Immature natural killer cell (primary cell): Measurements from ENCODE around the gene RBM46. TPM values are rescaled to one million over a fixed set of nuclear protein-coding genes. Genes with fewer than 3 reads are reported as not detected.

Experiments used
- DNase-seq, 3 donors: peaks; one replicate each; pipeline ENCODE4 v3.0.0; 2022; ENCODE audit warnings: mixed read lengths in 1 of 3
- H3K27ac Mint-ChIP-seq, 6 donors: one replicate each; pipeline ENCODE4 v1.8.0; 2020; ENCODE audit warnings: mixed read lengths in 6 of 6, mild to moderate bottlenecking in 5 of 6, inconsistent platforms in 4 of 6, moderate library complexity in 3 of 6
- H3K27me3 Mint-ChIP-seq, 3 donors: one replicate each; pipeline ENCODE4 v1.8.0; 2020 to 2021; ENCODE audit warnings: low read depth in 3 of 3, mild to moderate bottlenecking in 3 of 3, mixed read lengths in 3 of 3, moderate library complexity in 3 of 3, inconsistent platforms in 1 of 3
- H3K36me3 Mint-ChIP-seq, 3 donors: one replicate each; pipeline ENCODE4 v1.8.0; 2020; ENCODE audit warnings: mixed read lengths in 3 of 3, inconsistent platforms in 2 of 3, mild to moderate bottlenecking in 2 of 3
- H3K4me1 Mint-ChIP-seq, 2 donors: one replicate each; pipeline ENCODE4 v1.8.0; 2020; ENCODE audit warnings: inconsistent platforms in 2 of 2, mild to moderate bottlenecking in 2 of 2, mixed read lengths in 2 of 2, moderate library complexity in 1 of 2
- H3K4me3 Mint-ChIP-seq, 5 donors: one replicate each; pipeline ENCODE4 v1.8.0; 2020; ENCODE audit warnings: mild to moderate bottlenecking in 5 of 5, mixed read lengths in 5 of 5, inconsistent platforms in 3 of 5, moderate library complexity in 3 of 5
- H3K9me3 Mint-ChIP-seq, 6 donors: one replicate each; pipeline ENCODE4 v1.8.0; 2020; ENCODE audit warnings: mild to moderate bottlenecking in 6 of 6, mixed read lengths in 6 of 6, inconsistent platforms in 4 of 6, moderate library complexity in 3 of 6
- polyA plus RNA-seq, 3 donors: library from polyadenylated mRNA; unstranded; fragments of 300-500 nt; fragmentation: Illumina TruSeq; gene quantifications; one replicate each; pipeline ENCODE4 v1.2.3, GENCODE V29; 2021

RBM46 gene, protein sequence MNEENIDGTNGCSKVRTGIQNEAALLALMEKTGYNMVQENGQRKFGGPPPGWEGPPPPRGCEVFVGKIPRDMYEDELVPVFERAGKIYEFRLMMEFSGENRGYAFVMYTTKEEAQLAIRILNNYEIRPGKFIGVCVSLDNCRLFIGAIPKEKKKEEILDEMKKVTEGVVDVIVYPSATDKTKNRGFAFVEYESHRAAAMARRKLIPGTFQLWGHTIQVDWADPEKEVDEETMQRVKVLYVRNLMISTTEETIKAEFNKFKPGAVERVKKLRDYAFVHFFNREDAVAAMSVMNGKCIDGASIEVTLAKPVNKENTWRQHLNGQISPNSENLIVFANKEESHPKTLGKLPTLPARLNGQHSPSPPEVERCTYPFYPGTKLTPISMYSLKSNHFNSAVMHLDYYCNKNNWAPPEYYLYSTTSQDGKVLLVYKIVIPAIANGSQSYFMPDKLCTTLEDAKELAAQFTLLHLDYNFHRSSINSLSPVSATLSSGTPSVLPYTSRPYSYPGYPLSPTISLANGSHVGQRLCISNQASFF
- polyA plus RNA-seq: not detected

DNA sequence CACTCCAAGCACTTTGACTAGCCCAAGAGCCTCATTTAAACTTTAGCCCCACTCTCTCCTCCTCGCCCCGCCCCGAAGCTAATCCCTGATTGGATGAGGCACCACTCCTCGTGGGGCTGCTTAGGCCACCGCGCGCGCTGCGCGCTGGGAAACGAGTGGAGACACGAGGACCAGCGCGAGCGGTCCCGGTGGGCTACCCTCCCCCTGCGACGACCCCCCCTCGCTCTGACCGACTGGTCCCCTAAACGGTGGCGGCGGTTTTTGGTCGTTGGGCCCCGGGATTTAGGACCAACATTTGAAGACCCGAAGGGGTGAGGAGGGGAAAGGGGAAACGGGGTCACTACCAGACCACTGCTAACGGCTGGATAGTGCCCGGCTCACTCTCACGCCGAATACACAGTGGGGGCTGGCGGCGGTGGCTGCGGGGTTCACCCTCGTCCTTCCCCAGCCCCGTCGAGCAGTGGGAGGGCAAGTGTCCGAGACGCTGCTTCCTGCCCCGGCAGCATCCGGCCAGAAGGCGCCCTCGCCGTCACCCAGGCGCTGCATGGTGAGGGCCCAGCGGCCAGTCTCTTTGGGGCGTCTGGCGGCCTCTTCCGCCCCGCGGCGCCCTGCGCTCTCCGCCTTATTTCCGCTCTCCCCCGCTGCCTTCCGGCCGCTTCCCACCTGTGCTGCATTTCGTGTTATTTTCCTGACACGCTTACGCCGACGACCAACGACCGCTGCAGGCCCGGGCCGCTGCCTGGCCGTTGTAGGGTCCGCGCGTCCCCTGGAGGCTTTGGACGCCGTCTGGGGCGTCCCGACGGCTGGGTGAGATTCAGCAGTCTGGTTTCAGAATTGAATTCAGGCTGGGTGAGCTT, at the start of gene RBM46:
RBM46 (plus strand) TSS at position 147 of the 857 bp plus-strand sequence. CDS start 15,481 bp downstream, outside the sequence.
- Mint-ChIP-seq H3K4me1 (no peaks in the 10 kb centered on the region), H3K27ac (no peak within 1 kb of the TSS), H3K27me3 (peaks cover 0 to 1% (median 0%) of the 10 kb centered on the region in 3 donors), H3K36me3 (no peaks in the 10 kb centered on the region), H3K9me3 (peaks cover 0 to 6% (median 0%) of the 10 kb centered on the region in 6 donors), H3K4me3 (no peak within 1 kb of the TSS)
- DNase-seq: no peak

GRCh38 chr4:154731756-154732155, 49.3 kb upstream of the RBM46 start:
- no peaks in the 10 kb centered on the region for H3K4me1 Mint-ChIP-seq
- H3K27ac Mint-ChIP-seq: no peak overlapping the region
- peaks cover 0 to 4% (median 3%) of the 10 kb centered on the region in 3 donors for H3K27me3 Mint-ChIP-seq

DNA sequence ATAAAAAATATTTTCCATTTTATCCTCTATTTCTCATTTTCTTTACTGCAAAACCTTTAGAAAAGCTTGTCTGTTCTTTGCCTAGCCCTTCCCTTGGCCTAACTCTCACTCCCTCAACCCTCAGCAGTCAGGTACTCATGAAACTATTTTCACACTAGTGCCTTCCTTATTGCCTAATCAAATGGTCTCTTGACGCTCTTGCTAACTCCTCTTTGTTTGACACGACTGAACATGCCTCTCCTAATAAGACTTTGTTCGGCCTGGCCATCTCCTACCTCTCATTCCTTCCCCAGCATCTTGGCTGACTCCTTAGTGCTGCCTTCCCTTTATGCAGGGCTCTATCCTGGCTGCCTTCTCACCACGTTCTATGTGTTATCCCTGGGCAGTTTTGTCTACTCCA, 48.4 kb upstream of the RBM46 start:
- H3K9me3 Mint-ChIP-seq: peaks cover 0 to 14% (median 3%) of the 10 kb centered on the region in 6 donors
- no peak overlapping the region for H3K4me3 Mint-ChIP-seq
- no peak for DNase-seq
- H3K27ac Mint-ChIP-seq: no peak overlapping the region
- H3K4me1 Mint-ChIP-seq: no peaks in the 10 kb centered on the region
- no peaks in the 10 kb centered on the region for H3K36me3 Mint-ChIP-seq
- peaks cover 0 to 4% (median 3%) of the 10 kb centered on the region in 3 donors for H3K27me3 Mint-ChIP-seq

More at GRCh38 chr4:154731756-154732155, 49.3 kb upstream of the RBM46 start:
- Mint-ChIP-seq H3K4me3 (no peak overlapping the region), H3K36me3 (no peaks in the 10 kb centered on the region), H3K9me3 (peaks cover 0 to 14% (median under 1%) of the 10 kb centered on the region in 6 donors)
- DNase-seq: no peak

GRCh38 chr4:154736770-154737169, 44.3 kb upstream of the RBM46 start:
- H3K9me3 Mint-ChIP-seq: peaks cover 0 to 20% (median 2%) of the 10 kb centered on the region in 6 donors
- H3K4me1 Mint-ChIP-seq: no peaks in the 10 kb centered on the region
- peaks cover 2 to 7% (median 4%) of the 10 kb centered on the region in 3 donors for H3K27me3 Mint-ChIP-seq

GRCh38 chr4:154738426-154738825, 42.6 kb upstream of the RBM46 start:
- Mint-ChIP-seq H3K27me3 (peaks cover 4 to 9% (median 7%) of the 10 kb centered on the region in 3 donors), H3K4me1 (peaks cover under 1 to 2% of the 10 kb centered on the region in 2 donors), H3K9me3 (peaks cover 0 to 14% (median 2%) of the 10 kb centered on the region in 6 donors), H3K27ac (no peak overlapping the region), H3K4me3 (no peak overlapping the region), H3K36me3 (no peaks in the 10 kb centered on the region)
- DNase-seq: no peak

More at GRCh38 chr4:154736770-154737169, 44.3 kb upstream of the RBM46 start:
- Mint-ChIP-seq H3K4me3 (no peak overlapping the region), H3K36me3 (no peaks in the 10 kb centered on the region), H3K27ac (no peak overlapping the region)
- no peak for DNase-seq

DNA sequence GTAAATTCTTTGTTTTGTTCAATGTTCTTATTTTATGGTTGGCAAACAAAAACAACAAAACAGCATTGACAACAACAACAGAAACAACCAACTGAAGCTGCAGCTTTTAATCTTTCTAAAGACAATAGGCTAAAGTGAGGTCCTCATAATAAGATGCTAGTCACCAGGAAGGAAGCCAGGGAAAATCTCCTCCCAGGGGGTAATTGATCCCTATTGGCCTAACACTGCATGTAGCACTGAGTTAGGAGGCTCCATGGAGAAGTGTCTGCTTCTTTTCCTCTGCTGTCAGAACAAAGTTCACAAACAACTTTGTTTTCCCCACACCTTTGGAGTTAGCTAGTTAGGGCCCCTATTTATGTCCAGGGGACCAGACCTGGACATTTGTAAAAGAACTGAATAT, 42.0 kb upstream of the RBM46 start:
- Mint-ChIP-seq H3K9me3 (peaks cover 0 to 7% (median 3%) of the 10 kb centered on the region in 6 donors), H3K36me3 (no peaks in the 10 kb centered on the region), H3K4me1 (peaks cover 4 to 7% of the 10 kb centered on the region in 2 donors), H3K27me3 (peaks cover 5 to 10% (median 9%) of the 10 kb centered on the region in 3 donors), H3K27ac (no peak overlapping the region), H3K4me3 (no peak overlapping the region)
- DNase-seq: no peak

DNA sequence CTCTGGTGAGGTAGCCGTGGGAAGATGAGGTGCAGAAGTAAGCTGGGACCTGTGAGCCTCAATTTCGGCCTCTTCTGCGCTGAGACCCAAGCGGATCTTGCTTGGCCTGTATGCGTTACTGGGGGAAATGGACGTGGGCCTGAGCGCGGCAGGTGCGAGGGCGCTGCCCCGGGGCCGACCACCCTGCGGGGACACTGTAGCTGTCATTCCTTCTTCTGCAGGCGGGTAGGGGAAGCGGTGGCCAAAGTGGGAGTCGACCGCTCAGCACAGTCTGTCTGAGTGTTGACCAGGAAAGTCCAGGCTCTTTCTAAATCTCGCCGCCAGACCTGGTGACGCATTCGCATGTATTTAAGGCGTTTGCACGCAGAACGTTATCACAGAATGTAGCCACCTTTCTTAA, 40.6 kb upstream of the RBM46 start:
- no peak overlapping the region for H3K27ac Mint-ChIP-seq
- no peaks in the 10 kb centered on the region for H3K36me3 Mint-ChIP-seq
- peaks cover 9 to 16% (median 10%) of the 10 kb centered on the region in 3 donors for H3K27me3 Mint-ChIP-seq
- H3K4me3 Mint-ChIP-seq: no peak overlapping the region
- no peak for DNase-seq
- H3K9me3 Mint-ChIP-seq: peaks cover 0 to 8% (median 5%) of the 10 kb centered on the region in 6 donors
- H3K4me1 Mint-ChIP-seq: peaks cover 7 to 10% of the 10 kb centered on the region in 2 donors

DNA sequence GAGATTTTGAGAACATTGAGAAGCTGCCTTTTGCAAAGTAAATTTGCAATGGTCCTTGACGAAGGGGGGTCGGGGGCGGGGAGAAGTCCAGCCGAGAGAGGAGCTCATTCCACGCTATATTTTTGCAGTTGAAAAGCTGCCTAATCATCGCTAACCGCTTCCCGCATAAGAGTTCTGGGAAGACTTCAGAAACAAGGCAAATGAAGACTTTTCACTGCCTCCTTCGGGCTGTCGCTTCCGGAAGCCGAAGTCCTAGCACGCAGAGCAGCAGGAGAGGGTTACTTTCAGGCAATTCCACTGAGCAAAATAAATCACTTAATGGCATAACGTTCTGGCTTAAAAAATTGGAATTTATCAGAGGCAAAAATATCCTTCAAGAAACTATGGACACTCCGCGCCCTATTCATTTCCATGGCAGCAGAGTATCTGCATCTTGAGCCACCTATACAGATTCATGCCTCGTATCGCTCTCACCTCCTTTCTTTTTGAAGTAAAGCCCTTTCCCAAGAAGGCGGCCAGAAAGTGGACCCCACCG, 39.9 kb upstream of the RBM46 start:
- Mint-ChIP-seq H3K27me3 (peaks cover 9 to 16% (median 10%) of the 10 kb centered on the region in 3 donors), H3K27ac (no peak overlapping the region), H3K36me3 (no peaks in the 10 kb centered on the region), H3K4me1 (peaks cover 7 to 10% of the 10 kb centered on the region in 2 donors), H3K9me3 (peaks cover 0 to 11% (median 5%) of the 10 kb centered on the region in 6 donors), H3K4me3 (no peak overlapping the region)
- DNase-seq: no peak

GRCh38 chr4:154741922-154742850, 38.9 kb upstream of the RBM46 start:
- Mint-ChIP-seq H3K9me3 (peaks cover 0 to 11% (median 3%) of the 10 kb centered on the region in 6 donors), H3K4me1 (peaks cover 7 to 10% of the 10 kb centered on the region in 2 donors), H3K4me3 (peak overlapping the region in 1 of 5 donors; percentile 5), H3K27me3 (peaks cover 9 to 16% (median 10%) of the 10 kb centered on the region in 3 donors), H3K36me3 (no peaks in the 10 kb centered on the region), H3K27ac (no peak overlapping the region)
- DNase-seq: no peak

GRCh38 chr4:154743683-154744340, 37.3 kb upstream of the RBM46 start, which contains the start of gene LRAT:
Gene LRAT (plus strand): TSS chr4:154744000. CDS start chr4:154744327, 327 bp downstream.
- DNase-seq: no peak
- peaks cover 0 to 11% (median 3%) of the 10 kb centered on the region in 6 donors for H3K9me3 Mint-ChIP-seq
- no peak within 1 kb of the TSS for H3K27ac Mint-ChIP-seq
- H3K36me3 Mint-ChIP-seq: no peaks in the 10 kb centered on the region
- peaks cover 7 to 10% of the 10 kb centered on the region in 2 donors for H3K4me1 Mint-ChIP-seq
- peak within 1 kb of the TSS; percentile 73 to 83 (median 77) for H3K4me3 Mint-ChIP-seq
- H3K27me3 Mint-ChIP-seq: peaks cover 10 to 16% (median 15%) of the 10 kb centered on the region in 3 donors

DNA sequence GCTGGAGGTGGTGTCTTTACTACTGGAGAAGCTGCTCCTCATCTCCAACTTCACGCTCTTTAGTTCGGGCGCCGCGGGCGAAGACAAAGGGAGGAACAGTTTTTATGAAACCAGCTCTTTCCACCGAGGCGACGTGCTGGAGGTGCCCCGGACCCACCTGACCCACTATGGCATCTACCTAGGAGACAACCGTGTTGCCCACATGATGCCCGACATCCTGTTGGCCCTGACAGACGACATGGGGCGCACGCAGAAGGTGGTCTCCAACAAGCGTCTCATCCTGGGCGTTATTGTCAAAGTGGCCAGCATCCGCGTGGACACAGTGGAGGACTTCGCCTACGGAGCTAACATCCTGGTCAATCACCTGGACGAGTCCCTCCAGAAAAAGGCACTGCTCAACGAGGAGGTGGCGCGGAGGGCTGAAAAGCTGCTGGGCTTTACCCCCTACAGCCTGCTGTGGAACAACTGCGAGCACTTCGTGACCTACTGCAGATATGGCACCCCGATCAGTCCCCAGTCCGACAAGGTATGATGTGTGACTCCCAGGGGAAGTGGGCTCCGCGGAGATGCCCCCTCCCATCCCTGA, 36.6 kb upstream of the RBM46 start:
- Mint-ChIP-seq H3K27me3 (peaks cover 10 to 16% (median 15%) of the 10 kb centered on the region in 3 donors), H3K36me3 (no peaks in the 10 kb centered on the region), H3K27ac (no peak overlapping the region), H3K9me3 (peaks cover 0 to 10% (median 3%) of the 10 kb centered on the region in 6 donors), H3K4me1 (peaks cover 7 to 10% of the 10 kb centered on the region in 2 donors), H3K4me3 (peak overlapping the region; percentile 43 to 83 (median 70))
- DNase-seq: no peak
